Thymus (tissue), 11 donors: Measurements from ENCODE around the gene RIC3. TPM values are rescaled to one million over a fixed set of nuclear protein-coding genes. Genes with fewer than 3 reads are reported as not detected.

Experiments
- DNase-seq, 9 donors: peaks; one replicate each; pipeline ENCODE4 v3.0.0-alpha.2; 2013; ENCODE audit warnings: low spot score in 9 of 9, low read depth in 6 of 9, missing footprints in 1 of 9
- H3K27ac ChIP-seq, 2 donors: one replicate each; pipeline ENCODE4 v1.5.1; 2013; ENCODE audit warnings: control low read depth in 1 of 2, low read depth in 1 of 2, low read length in 1 of 2, mild to moderate bottlenecking in 1 of 2, moderate library complexity in 1 of 2
- H3K27me3 ChIP-seq, 2 donors: one replicate each; pipeline ENCODE4 v1.5.1; 2013; ENCODE audit warnings: low read length in 1 of 2; ENCODE audit not compliant: control insufficient read depth in 2 of 2, insufficient read depth in 1 of 2
- H3K36me3 ChIP-seq, 2 donors: one replicate each; pipeline ENCODE4 v1.5.1; 2013; ENCODE audit warnings: low read length in 1 of 2, mild to moderate bottlenecking in 1 of 2, moderate library complexity in 1 of 2; ENCODE audit not compliant: control insufficient read depth in 2 of 2, insufficient read depth in 2 of 2
- H3K4me1 ChIP-seq, 2 donors: one replicate each; pipeline ENCODE4 v1.5.1; 2013; ENCODE audit warnings: low read length in 2 of 2; ENCODE audit not compliant: control insufficient read depth in 2 of 2, insufficient read depth in 2 of 2
- H3K4me3 ChIP-seq, 2 donors: one replicate each; pipeline ENCODE4 v1.5.1; 2013; ENCODE audit warnings: low read length in 2 of 2, control low read depth in 1 of 2, mild to moderate bottlenecking in 1 of 2
- H3K9me3 ChIP-seq, 2 donors: one replicate each; pipeline ENCODE4 v1.5.1; 2013; ENCODE audit warnings: low read length in 1 of 2, mild to moderate bottlenecking in 1 of 2; ENCODE audit not compliant: control insufficient read depth in 2 of 2, insufficient read depth in 1 of 2
- WGBS: extraction: QIAGEN DNeasy Blood & Tissue Kit; methylation state at CpG from one replicate; pipeline ENCODE4 v1.1.7; 2013; 5-methylcytosine and 5-hydroxymethylcytosine counted together
- polyA plus RNA-seq: library from polyadenylated mRNA; stranded (reverse); fragments of 200-250 nt; gene quantifications from one replicate; pipeline ENCODE4 v1.2.3, GENCODE V29; 2013
- total RNA-seq: library from RNA; stranded (reverse); fragments of 120-200 nt; gene quantifications from one replicate; pipeline ENCODE4 v1.2.4, GENCODE V29; 2013
- donor health status: healthy.

RIC3 gene
- total and polyA plus RNA-seq, 2 donors, result 3.3 to 15.7 TPM

GRCh38 chr11:8095806-8096522 is 72.9 kb downstream of the RIC3 start:
- H3K27ac ChIP-seq, result no peak overlapping the region
- no peak for DNase-seq
- 88% methylated on average over 5 of the region's 5 CpGs for WGBS

GRCh38 chr11:8095371-8095770 is 73.5 kb downstream of the RIC3 start:
- Histone ChIP-seq H3K4me3 (no peak overlapping the region), H3K9me3 (no peaks in the 10 kb centered on the region), H3K27ac (no peak overlapping the region), H3K27me3 (no peaks in the 10 kb centered on the region), H3K36me3 (no peaks in the 10 kb centered on the region), H3K4me1 (no peaks in the 10 kb centered on the region)
- WGBS, result 73% methylated on average over 12 of the region's 12 CpGs
- DNase-seq, result no peak

More at GRCh38 chr11:8095806-8096522, 72.9 kb downstream of the RIC3 start:
- Histone ChIP-seq H3K27me3 (no peaks in the 10 kb centered on the region), H3K9me3 (no peaks in the 10 kb centered on the region), H3K4me3 (no peak overlapping the region), H3K36me3 (no peaks in the 10 kb centered on the region), H3K4me1 (no peaks in the 10 kb centered on the region)

GRCh38 chr11:8094656-8095055 is 74.2 kb downstream of the RIC3 start:
- Histone ChIP-seq H3K27me3 (no peaks in the 10 kb centered on the region), H3K4me3 (no peak overlapping the region), H3K9me3 (no peaks in the 10 kb centered on the region), H3K4me1 (no peaks in the 10 kb centered on the region), H3K27ac (no peak overlapping the region), H3K36me3 (no peaks in the 10 kb centered on the region)
- no peak for DNase-seq
- 95% methylated on average over 11 of the region's 11 CpGs for WGBS

- Histone ChIP-seq H3K27ac (no peak overlapping the region), H3K36me3 (no peaks in the 10 kb centered on the region), H3K4me3 (no peak overlapping the region), H3K9me3 (no peaks in the 10 kb centered on the region), H3K4me1 (no peaks in the 10 kb centered on the region), H3K27me3 (no peaks in the 10 kb centered on the region)
- DNase-seq, result no peak
- 86% methylated on average over 9 of the region's 9 CpGs for WGBS
Measured at GRCh38 chr11:8093931-8094575, 74.8 kb downstream of the RIC3 start.

GRCh38 chr11:8092587-8093424 is 76.0 kb downstream of the RIC3 start:
- Histone ChIP-seq H3K4me1 (no peaks in the 10 kb centered on the region), H3K27ac (no peak overlapping the region), H3K9me3 (no peaks in the 10 kb centered on the region), H3K4me3 (no peak overlapping the region), H3K36me3 (no peaks in the 10 kb centered on the region), H3K27me3 (no peaks in the 10 kb centered on the region)
- peak in 1 of 9 donors; percentile 18 for DNase-seq
- WGBS, result 66% methylated on average over 11 of the region's 11 CpGs

- H3K27me3 ChIP-seq, result no peaks in the 10 kb centered on the region
- no peak overlapping the region for H3K27ac ChIP-seq
- H3K4me1 ChIP-seq, result no peaks in the 10 kb centered on the region
- DNase-seq, result no peak
- no peak overlapping the region for H3K4me3 ChIP-seq
- H3K9me3 ChIP-seq, result no peaks in the 10 kb centered on the region
- no peaks in the 10 kb centered on the region for H3K36me3 ChIP-seq
- 96% methylated on average over 5 of the region's 5 CpGs for WGBS
Measured at GRCh38 chr11:8091721-8092120, 77.1 kb downstream of the RIC3 start.

- Histone ChIP-seq H3K4me1 (no peaks in the 10 kb centered on the region), H3K36me3 (no peaks in the 10 kb centered on the region), H3K9me3 (no peaks in the 10 kb centered on the region), H3K27ac (no peak overlapping the region), H3K27me3 (peaks cover 0 to 3% of the 10 kb centered on the region in 2 donors), H3K4me3 (no peak overlapping the region)
- 51% methylated on average over 5 of the region's 5 CpGs for WGBS
- peak in 3 of 9 donors; percentile 15 to 35 (median 24) for DNase-seq
Measured at GRCh38 chr11:8090756-8091155, 78.1 kb downstream of the RIC3 start.

GRCh38 chr11:8089791-8090510 is 78.9 kb downstream of the RIC3 start:
- H3K36me3 ChIP-seq, result no peaks in the 10 kb centered on the region
- H3K4me1 ChIP-seq, result no peaks in the 10 kb centered on the region
- no peak overlapping the region for H3K4me3 ChIP-seq
- H3K27me3 ChIP-seq, result peaks cover 0 to 6% of the 10 kb centered on the region in 2 donors
- DNase-seq, result no peak
- no peak overlapping the region for H3K27ac ChIP-seq
- no peaks in the 10 kb centered on the region for H3K9me3 ChIP-seq
- 94% methylated on average over 17 of the region's 17 CpGs for WGBS
